Fibroblast of villous mesenchyme (primary cell): ENCODE data around the gene ISM1. TPM values are rescaled to one million over a fixed set of nuclear protein-coding genes. Genes with fewer than 3 reads are reported as not detected.
"Not testable (repeated sequence)": the region's sequence is repeated elsewhere in the genome, so short reads cannot be mapped to it uniquely, and the experiment has no call there.

Experiments
- DNase-seq: peaks from one replicate; pipeline ENCODE4 v3.0.0-alpha.2; 2010; ENCODE audit warnings: low read depth
- H3K4me3 ChIP-seq: 2 replicates; pipeline ENCODE4 v1.5.1; 2011; ENCODE audit warnings: low read depth, mild to moderate bottlenecking, low read length
- total RNA-seq: library from RNA; depleted of rRNA; stranded (reverse); fragments of >200 nt; gene quantifications from 2 replicates; pipeline ENCODE4 v1.2.3, GENCODE V29; 2012
- TF ChIP-seq, protein P1 (sequence below): IDR thresholded peaks from 2 replicates; pipeline ENCODE4 v1.5.1; 2012; ENCODE audit warnings: low read depth, mild to moderate bottlenecking, low read length; ENCODE audit not compliant: insufficient read depth

The ISM1 gene
- total RNA-seq, 1 donor = 0.43 TPM

DNA sequence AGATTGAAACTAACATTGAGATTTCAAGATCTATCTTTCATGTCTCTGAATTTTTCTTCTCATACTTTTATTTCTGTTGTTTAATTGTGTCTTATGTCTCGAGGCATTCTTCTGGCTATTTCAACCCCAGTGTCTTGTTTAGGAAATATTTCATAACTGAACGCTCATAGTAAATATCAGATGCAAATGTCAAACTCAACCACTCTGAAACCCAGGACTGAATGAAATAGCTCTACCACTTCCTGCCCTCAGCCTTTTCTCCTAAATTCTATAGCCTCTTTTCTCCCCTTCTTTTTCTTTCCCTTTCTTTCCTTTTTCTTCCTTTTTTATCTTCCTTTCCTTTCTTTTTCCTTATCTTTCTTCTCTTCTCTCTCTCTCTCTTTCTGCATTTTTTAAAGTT is 7.7 kb downstream of the ISM1 start:
- TF ChIP-seq, protein P1, sequence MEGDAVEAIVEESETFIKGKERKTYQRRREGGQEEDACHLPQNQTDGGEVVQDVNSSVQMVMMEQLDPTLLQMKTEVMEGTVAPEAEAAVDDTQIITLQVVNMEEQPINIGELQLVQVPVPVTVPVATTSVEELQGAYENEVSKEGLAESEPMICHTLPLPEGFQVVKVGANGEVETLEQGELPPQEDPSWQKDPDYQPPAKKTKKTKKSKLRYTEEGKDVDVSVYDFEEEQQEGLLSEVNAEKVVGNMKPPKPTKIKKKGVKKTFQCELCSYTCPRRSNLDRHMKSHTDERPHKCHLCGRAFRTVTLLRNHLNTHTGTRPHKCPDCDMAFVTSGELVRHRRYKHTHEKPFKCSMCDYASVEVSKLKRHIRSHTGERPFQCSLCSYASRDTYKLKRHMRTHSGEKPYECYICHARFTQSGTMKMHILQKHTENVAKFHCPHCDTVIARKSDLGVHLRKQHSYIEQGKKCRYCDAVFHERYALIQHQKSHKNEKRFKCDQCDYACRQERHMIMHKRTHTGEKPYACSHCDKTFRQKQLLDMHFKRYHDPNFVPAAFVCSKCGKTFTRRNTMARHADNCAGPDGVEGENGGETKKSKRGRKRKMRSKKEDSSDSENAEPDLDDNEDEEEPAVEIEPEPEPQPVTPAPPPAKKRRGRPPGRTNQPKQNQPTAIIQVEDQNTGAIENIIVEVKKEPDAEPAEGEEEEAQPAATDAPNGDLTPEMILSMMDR = no peak
- no peak overlapping the region for H3K4me3 ChIP-seq
- no peak for DNase-seq

DNA sequence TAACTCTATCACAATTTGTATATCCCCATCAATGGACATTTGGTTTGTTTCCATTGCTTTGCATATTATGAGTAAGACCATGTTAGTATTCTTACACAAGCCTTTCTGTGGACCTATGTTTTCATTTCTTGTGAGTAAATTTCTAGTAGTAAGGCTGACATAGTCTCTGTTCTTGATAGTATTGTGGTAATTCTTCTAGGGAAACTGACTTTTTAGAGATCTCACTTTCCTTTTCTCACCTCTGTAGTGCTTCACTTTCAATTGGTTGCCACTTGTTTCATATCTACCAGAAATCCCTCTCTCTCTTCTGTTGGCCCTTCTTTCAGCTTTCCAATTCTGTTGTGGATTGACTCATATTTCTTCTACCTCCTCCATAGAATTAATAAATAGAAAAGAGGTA is 8.5 kb downstream of the ISM1 start:
- TF ChIP-seq, protein P1 = no peak
- no peak overlapping the region for H3K4me3 ChIP-seq
- no peak for DNase-seq

DNA sequence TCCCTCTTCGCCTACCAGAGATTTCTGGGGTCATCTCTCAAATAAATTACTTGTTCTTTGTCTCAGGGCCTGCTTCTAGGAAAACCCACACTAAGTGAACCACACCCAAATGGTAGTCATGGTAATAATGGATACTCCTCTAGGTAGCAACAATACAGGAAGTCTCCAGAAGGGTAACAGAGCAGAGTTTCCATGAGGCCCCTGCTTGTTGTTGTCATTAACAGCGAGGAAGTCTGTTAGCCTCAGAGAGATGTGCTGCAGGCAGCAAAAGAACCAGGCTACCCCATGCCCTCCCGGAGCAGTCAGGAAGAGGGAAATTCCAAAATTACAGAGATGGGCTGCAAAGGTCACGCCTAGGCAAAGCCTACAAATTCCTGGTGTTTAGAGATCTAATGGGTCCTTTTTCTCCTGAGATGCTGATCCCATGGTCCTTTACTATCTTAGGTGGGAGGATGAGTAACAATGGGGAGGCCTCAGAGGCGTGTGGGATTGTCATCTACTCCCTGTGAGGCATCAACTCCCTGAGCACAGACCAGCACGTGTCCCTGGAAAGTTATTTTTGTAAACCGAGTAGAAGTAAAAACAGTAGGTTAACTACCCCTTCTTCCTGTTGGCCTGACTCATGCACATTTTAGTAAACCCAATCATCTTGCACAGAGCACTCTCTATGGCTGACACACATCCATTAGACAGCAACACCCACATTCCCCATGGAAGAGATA is 10.1 kb downstream of the ISM1 start:
- DNase-seq = peak; percentile 14
- H3K4me3 ChIP-seq = no peak overlapping the region
- TF ChIP-seq, protein P1 = no peak

DNA sequence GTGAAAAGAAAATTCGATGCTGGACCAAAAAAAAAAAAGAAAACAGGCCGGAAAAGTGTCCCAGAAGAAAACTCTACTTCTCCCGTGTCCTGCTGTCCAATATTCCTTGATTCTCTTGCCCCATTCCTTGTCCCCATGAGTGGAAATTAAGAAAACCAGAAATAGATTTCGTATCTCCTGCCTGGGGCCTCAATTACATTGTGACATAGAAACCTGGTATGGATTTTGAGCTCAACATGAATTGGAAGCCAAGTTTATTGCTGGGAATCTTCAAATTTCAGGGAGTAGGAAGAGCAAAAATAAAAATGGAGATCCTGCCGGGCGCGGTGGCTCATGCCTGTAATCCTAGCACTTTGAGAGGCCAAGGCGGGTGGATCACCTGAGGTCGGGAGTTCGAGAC is 11.9 kb downstream of the ISM1 start:
- no peak for DNase-seq
- no peak overlapping the region for H3K4me3 ChIP-seq
- TF ChIP-seq, protein P1 = no peak

DNA sequence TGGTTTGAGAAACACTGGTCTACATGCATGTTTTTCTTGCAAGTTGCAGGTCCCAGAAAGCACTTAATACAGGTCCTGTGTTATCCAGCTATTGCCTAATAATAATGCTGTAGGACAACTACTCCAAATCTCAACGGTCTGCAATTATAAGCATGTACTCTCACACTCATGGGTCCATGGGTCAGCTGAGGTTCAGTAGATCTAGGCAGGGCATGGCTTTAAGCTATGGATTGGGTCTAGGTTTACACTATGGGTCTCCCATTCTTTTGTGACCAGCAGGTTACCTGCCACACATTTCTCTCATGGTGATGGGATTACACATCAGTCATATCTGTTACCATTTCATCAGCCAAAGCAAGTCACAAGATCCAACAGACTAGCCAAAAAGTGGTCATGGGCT is 13.9 kb downstream of the ISM1 start:
- DNase-seq = no peak
- TF ChIP-seq, protein P1 = no peak
- no peak overlapping the region for H3K4me3 ChIP-seq

DNA sequence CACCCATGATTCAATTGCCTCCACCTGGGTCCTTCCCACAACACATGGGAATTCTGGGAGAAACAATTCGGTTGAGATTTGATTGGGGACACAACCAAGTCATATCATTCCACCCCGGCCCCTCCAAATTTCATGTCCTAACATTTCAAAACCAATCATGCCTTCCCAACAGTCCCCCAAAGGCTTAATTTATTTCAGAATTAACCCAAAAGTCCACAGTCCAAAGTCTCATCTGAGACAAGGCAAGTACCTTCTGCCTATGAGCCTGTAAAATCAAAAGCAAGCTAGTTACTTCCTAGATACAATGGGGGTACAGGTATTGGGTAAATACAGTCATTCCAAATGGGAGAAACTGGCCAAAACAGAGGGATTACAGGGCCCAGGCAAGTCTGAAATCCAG is 15.3 kb downstream of the ISM1 start:
- not testable (repeated sequence) for DNase-seq, H3K4me3 ChIP-seq

DNA sequence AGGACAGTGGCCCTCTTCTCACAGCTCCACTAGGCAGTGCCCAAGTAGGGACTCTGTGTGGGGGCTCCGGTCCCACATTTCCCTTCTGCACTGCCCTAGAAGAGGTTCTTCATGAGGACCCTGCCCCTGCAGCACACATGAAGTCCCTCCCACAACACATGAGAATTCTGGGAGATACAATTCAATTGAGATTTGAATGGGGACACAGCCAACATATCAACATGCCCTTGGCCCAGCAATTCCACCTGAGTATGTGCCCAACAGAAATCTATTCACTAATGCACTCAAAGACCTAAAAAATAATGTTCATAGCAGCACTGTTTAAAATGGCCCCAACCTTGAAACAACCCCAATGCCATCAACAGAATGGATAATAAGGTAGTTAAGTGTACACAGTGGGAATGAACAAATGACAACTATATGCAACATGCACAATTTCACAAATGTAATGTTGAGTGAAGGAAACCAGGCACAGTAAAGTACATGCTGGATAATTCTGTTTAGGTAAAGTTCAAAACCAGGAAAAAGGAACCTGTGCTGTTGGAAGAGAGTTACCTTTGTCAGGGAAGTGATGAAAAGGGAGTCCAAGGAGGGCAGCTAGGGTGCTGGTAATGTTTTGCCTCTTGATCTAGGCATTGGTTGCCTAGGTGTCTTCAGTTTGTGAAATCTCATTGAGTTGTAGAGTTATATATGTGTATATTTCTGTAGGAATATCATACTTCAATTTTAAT is 16.1 kb downstream of the ISM1 start:
- TF ChIP-seq, protein P1 = no peak
- no peak for DNase-seq
- H3K4me3 ChIP-seq = no peak overlapping the region
